Measurements from ENCODE around the gene PEAK1.

PEAK1 gene

GRCh38 chr15:77355321-77355720, 64.6 kb downstream of the PEAK1 start:
- no peak for DNase-seq (ENCODE audit: low read depth)
- TF ChIP-seq CTCF (IDR thresholded peaks at IDR 0.05; ENCODE audit: control insufficient read depth, insufficient read depth, low read depth, low read length, missing control alignments) = no peak
- no peak overlapping the region for H3K4me3 ChIP-seq (ENCODE audit: control insufficient read depth, low read depth, low read length)

GRCh38 chr15:77354063-77354462, 65.8 kb downstream of the PEAK1 start:
- no peak for DNase-seq (ENCODE audit: low read depth)
- no peak overlapping the region for H3K4me3 ChIP-seq (ENCODE audit: control insufficient read depth, low read depth, low read length)
- no peak for TF ChIP-seq CTCF (IDR thresholded peaks at IDR 0.05; ENCODE audit: control insufficient read depth, insufficient read depth, low read depth, low read length, missing control alignments)

- H3K4me3 ChIP-seq (ENCODE audit: control insufficient read depth, low read depth, low read length) = no peak overlapping the region
- TF ChIP-seq CTCF (IDR thresholded peaks at IDR 0.05; ENCODE audit: control insufficient read depth, insufficient read depth, low read depth, low read length, missing control alignments) = no peak
- no peak for DNase-seq (ENCODE audit: low read depth)
These were observed 67.0 kb downstream of the PEAK1 start for GRCh38 chr15:77352887-77353286.

GRCh38 chr15:77350792-77351191, 69.1 kb downstream of the PEAK1 start:
- no peak for DNase-seq (ENCODE audit: low read depth)
- no peak overlapping the region for H3K4me3 ChIP-seq (ENCODE audit: control insufficient read depth, low read depth, low read length)
- no peak for TF ChIP-seq CTCF (IDR thresholded peaks at IDR 0.05; ENCODE audit: control insufficient read depth, insufficient read depth, low read depth, low read length, missing control alignments)

GRCh38 chr15:77349666-77350065, 70.2 kb downstream of the PEAK1 start:
- H3K4me3 ChIP-seq (ENCODE audit: control insufficient read depth, low read depth, low read length) = no peak overlapping the region
- TF ChIP-seq CTCF (IDR thresholded peaks at IDR 0.05; ENCODE audit: control insufficient read depth, insufficient read depth, low read depth, low read length, missing control alignments) = no peak
- no peak for DNase-seq (ENCODE audit: low read depth)

- H3K4me3 ChIP-seq (ENCODE audit: control insufficient read depth, low read depth, low read length) = no peak overlapping the region
- DNase-seq (ENCODE audit: low read depth) = no peak
- TF ChIP-seq CTCF (IDR thresholded peaks at IDR 0.05; ENCODE audit: control insufficient read depth, insufficient read depth, low read depth, low read length, missing control alignments) = no peak
These were observed 71.4 kb downstream of the PEAK1 start for GRCh38 chr15:77348511-77348910.

GRCh38 chr15:77347197-77347596, 72.7 kb downstream of the PEAK1 start:
- no peak for TF ChIP-seq CTCF (IDR thresholded peaks at IDR 0.05; ENCODE audit: control insufficient read depth, insufficient read depth, low read depth, low read length, missing control alignments)
- H3K4me3 ChIP-seq (ENCODE audit: control insufficient read depth, low read depth, low read length) = no peak overlapping the region

More at GRCh38 chr15:77347197-77347596, 72.7 kb downstream of the PEAK1 start:
- DNase-seq (ENCODE audit: low read depth) = no peak

All from AG09309 (cell line).